ENCODE data around the gene CISH. TPM values are rescaled to one million over a fixed set of nuclear protein-coding genes. Genes with fewer than 3 reads are reported as not detected.

The CISH gene
- total and polyA plus RNA-seq, 9 of the 15 experiments (the other 6 are each of a cell fraction or from before 2014, with no cell fraction given): 1.7 to 47.7 (median 18.3) TPM

DNA sequence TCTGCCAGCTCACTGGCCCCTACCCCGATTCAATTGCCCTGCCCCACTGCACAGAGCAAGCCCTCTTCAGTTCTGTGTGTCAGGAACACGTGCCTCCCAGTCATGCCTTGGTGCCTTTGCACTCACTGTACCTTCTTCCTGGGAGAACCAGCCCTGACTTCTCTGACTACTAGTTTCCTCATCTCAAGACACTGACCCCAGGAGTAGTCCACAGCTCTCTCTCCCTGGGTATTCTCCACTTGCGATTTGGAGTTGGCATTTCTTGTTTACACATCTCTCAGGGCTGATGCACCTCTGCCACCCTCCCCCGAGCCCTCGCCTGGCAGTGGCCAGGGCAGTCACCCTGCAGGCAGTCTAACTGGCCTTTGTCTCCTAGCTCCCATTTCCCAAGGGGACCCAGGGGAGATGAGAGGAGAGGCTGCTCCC is 5.7 kb downstream of the CISH start (continued):
- TF ChIP-seq, protein P1, sequence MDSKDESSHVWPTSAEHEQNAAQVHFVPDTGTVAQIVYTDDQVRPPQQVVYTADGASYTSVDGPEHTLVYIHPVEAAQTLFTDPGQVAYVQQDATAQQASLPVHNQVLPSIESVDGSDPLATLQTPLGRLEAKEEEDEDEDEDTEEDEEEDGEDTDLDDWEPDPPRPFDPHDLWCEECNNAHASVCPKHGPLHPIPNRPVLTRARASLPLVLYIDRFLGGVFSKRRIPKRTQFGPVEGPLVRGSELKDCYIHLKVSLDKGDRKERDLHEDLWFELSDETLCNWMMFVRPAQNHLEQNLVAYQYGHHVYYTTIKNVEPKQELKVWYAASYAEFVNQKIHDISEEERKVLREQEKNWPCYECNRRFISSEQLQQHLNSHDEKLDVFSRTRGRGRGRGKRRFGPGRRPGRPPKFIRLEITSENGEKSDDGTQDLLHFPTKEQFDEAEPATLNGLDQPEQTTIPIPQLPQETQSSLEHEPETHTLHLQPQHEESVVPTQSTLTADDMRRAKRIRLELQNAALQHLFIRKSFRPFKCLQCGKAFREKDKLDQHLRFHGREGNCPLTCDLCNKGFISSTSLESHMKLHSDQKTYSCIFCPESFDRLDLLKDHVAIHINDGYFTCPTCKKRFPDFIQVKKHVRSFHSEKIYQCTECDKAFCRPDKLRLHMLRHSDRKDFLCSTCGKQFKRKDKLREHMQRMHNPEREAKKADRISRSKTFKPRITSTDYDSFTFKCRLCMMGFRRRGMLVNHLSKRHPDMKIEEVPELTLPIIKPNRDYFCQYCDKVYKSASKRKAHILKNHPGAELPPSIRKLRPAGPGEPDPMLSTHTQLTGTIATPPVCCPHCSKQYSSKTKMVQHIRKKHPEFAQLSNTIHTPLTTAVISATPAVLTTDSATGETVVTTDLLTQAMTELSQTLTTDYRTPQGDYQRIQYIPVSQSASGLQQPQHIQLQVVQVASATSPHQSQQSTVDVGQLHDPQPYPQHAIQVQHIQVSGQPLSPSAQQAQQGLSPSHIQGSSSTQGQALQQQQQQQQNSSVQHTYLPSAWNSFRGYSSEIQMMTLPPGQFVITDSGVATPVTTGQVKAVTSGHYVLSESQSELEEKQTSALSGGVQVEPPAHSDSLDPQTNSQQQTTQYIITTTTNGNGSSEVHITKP (IDR thresholded peaks at IDR 0.05; ENCODE audit: partially characterized antibody): no peak
- peak; percentile 49; the same call in 1 of the 2 replicates for TF ChIP-seq MTA3 (IDR thresholded peaks at IDR 0.05; ENCODE audit: borderline replicate concordance)
- peak; percentile 81; the same call in 1 of the 2 replicates for TF ChIP-seq RHOXF2B (CRISPR knock-in tag; conservative IDR thresholded peaks at IDR 0.05)
- TF ChIP-seq NR4A1 (CRISPR knock-in tag; IDR thresholded peaks at IDR 0.05): no peak
- no peak; the same call in 1 of the 2 replicates for TF ChIP-seq NR4A1 (tag; IDR thresholded peaks at IDR 0.05)
- TF ChIP-seq, protein P2, sequence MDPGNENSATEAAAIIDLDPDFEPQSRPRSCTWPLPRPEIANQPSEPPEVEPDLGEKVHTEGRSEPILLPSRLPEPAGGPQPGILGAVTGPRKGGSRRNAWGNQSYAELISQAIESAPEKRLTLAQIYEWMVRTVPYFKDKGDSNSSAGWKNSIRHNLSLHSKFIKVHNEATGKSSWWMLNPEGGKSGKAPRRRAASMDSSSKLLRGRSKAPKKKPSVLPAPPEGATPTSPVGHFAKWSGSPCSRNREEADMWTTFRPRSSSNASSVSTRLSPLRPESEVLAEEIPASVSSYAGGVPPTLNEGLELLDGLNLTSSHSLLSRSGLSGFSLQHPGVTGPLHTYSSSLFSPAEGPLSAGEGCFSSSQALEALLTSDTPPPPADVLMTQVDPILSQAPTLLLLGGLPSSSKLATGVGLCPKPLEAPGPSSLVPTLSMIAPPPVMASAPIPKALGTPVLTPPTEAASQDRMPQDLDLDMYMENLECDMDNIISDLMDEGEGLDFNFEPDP (CRISPR knock-in tag; IDR thresholded peaks at IDR 0.05): no peak
- no peak for TF ChIP-seq CBX5 (IDR thresholded peaks at IDR 0.05; ENCODE audit: borderline replicate concordance, low read depth)
- no peak; the same call in 1 of the 2 replicates for TF ChIP-seq SUPT5H (IDR thresholded peaks at IDR 0.05)
- TF ChIP-seq CHCHD3 (CRISPR knock-in tag; IDR thresholded peaks at IDR 0.05): no peak
- TF ChIP-seq, protein P3, sequence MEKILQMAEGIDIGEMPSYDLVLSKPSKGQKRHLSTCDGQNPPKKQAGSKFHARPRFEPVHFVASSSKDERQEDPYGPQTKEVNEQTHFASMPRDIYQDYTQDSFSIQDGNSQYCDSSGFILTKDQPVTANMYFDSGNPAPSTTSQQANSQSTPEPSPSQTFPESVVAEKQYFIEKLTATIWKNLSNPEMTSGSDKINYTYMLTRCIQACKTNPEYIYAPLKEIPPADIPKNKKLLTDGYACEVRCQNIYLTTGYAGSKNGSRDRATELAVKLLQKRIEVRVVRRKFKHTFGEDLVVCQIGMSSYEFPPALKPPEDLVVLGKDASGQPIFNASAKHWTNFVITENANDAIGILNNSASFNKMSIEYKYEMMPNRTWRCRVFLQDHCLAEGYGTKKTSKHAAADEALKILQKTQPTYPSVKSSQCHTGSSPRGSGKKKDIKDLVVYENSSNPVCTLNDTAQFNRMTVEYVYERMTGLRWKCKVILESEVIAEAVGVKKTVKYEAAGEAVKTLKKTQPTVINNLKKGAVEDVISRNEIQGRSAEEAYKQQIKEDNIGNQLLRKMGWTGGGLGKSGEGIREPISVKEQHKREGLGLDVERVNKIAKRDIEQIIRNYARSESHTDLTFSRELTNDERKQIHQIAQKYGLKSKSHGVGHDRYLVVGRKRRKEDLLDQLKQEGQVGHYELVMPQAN (IDR thresholded peaks at IDR 0.05; ENCODE audit: borderline replicate concordance): peak; percentile 42; the same call in 1 of the 2 replicates
- TF ChIP-seq, protein P4, sequence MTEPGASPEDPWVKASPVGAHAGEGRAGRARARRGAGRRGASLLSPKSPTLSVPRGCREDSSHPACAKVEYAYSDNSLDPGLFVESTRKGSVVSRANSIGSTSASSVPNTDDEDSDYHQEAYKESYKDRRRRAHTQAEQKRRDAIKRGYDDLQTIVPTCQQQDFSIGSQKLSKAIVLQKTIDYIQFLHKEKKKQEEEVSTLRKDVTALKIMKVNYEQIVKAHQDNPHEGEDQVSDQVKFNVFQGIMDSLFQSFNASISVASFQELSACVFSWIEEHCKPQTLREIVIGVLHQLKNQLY (CRISPR knock-in tag; conservative IDR thresholded peaks at IDR 0.05): no peak

Data from K562 (cell line).